HG02970 (cell line): ENCODE results near the gene EPAS1.
"Not testable (repeated sequence)": the region's sequence is repeated elsewhere in the genome, so short reads cannot be mapped to it uniquely, and the experiment has no call there.

Experiments
- ATAC-seq: cut with Tn5 transposase; IDR thresholded peaks from one replicate; pipeline ENCODE4 v1.9.1; 2021; ENCODE audit warnings: mild to moderate bottlenecking, moderate library complexity, moderate number of reproducible peaks; ENCODE audit not compliant: unreplicated experiment, low FRiP score

Gene EPAS1

GRCh38 chr2:46393865-46394264 is 96.7 kb downstream of the EPAS1 start:
- ATAC-seq, result no peak

GRCh38 chr2:46394649-46395510 is 97.7 kb downstream of the EPAS1 start:
- no peak for ATAC-seq

- ATAC-seq, result not testable (repeated sequence)
Measured at GRCh38 chr2:46395730-46396129, 98.5 kb downstream of the EPAS1 start.

- no peak for ATAC-seq
Measured at GRCh38 chr2:46400016-46400415, 102.8 kb downstream of the EPAS1 start.

GRCh38 chr2:46402874-46403273 is 105.7 kb downstream of the EPAS1 start:
- no peak for ATAC-seq

GRCh38 chr2:46404181-46404759 is 107.1 kb downstream of the EPAS1 start:
- ATAC-seq, result no peak

GRCh38 chr2:46407852-46408455 is 110.7 kb downstream of the EPAS1 start:
- no peak for ATAC-seq

- no peak for ATAC-seq
Measured at GRCh38 chr2:46409756-46410155, 112.5 kb downstream of the EPAS1 start.

GRCh38 chr2:46410273-46411244 is 113.4 kb downstream of the EPAS1 start:
- no peak for ATAC-seq

- ATAC-seq, result no peak
Measured at GRCh38 chr2:46411245-46411641, 114.0 kb downstream of the EPAS1 start.

GRCh38 chr2:46411985-46412384 is 114.8 kb downstream of the EPAS1 start:
- no peak for ATAC-seq

- ATAC-seq, result no peak
Measured at GRCh38 chr2:46413111-46413510, 115.9 kb downstream of the EPAS1 start.

GRCh38 chr2:46413631-46414030 is 116.4 kb downstream of the EPAS1 start:
- ATAC-seq, result no peak

GRCh38 chr2:46414701-46415100 is 117.5 kb downstream of the EPAS1 start:
- no peak for ATAC-seq

- ATAC-seq, result no peak
Measured at GRCh38 chr2:46416280-46416679, 119.1 kb downstream of the EPAS1 start.

- ATAC-seq, result no peak
Measured at GRCh38 chr2:46416739-46417403, 119.7 kb downstream of the EPAS1 start.

GRCh38 chr2:46420945-46421344 is 123.7 kb downstream of the EPAS1 start:
- ATAC-seq, result no peak

GRCh38 chr2:46421361-46421760 is 124.2 kb downstream of the EPAS1 start:
- ATAC-seq, result no peak

- ATAC-seq, result no peak
Measured at GRCh38 chr2:46422717-46423394, 125.6 kb downstream of the EPAS1 start.
